Measurements from ENCODE around the gene SURF2.
A peak's percentile ranks its signal among the peaks of the same experiment; 100 is the strongest.

Gene SURF2

GRCh38 chr9:133360400-133361393, 4.3 kb downstream of the SURF2 start:
- H3K27ac ChIP-seq: peak overlapping the region; percentile 98
- TF ChIP-seq, protein P1, sequence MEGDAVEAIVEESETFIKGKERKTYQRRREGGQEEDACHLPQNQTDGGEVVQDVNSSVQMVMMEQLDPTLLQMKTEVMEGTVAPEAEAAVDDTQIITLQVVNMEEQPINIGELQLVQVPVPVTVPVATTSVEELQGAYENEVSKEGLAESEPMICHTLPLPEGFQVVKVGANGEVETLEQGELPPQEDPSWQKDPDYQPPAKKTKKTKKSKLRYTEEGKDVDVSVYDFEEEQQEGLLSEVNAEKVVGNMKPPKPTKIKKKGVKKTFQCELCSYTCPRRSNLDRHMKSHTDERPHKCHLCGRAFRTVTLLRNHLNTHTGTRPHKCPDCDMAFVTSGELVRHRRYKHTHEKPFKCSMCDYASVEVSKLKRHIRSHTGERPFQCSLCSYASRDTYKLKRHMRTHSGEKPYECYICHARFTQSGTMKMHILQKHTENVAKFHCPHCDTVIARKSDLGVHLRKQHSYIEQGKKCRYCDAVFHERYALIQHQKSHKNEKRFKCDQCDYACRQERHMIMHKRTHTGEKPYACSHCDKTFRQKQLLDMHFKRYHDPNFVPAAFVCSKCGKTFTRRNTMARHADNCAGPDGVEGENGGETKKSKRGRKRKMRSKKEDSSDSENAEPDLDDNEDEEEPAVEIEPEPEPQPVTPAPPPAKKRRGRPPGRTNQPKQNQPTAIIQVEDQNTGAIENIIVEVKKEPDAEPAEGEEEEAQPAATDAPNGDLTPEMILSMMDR (conservative IDR thresholded peaks at IDR 0.05): no peak

DNA sequence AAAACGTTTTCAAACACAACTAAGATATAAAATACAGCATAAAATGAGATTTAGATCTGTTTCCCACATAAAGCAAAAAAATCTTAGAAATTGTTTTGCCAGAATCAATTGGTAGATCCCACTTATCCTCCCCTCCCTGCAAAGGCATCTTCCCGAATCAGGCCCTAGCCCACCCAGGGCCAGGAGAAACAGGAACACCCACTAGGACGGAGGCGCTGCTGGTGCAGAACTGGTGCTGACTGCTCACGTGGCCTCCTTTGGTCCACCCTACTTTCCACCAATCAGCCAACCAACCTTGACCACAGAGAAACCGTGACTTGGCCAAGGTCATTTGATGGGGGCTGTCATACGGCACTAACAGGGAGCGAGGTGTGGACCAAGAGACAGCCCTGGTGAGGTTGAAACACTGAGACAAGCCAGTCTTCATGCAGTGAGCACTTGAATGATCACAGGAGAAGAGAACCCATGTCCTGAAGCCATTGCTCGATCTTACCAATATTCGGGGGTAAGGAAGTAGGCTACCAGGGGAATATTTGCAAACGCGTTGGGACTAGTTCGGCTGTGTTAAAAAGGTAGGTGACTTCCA, 5.2 kb downstream of the SURF2 start:
- TF ChIP-seq, protein P1 (conservative IDR thresholded peaks at IDR 0.05): no peak
- peak overlapping the region; percentile 98 for H3K27ac ChIP-seq

GRCh38 chr9:133362359-133363044, 6.2 kb downstream of the SURF2 start:
- H3K27ac ChIP-seq: peak overlapping the region; percentile 98
- TF ChIP-seq, protein P1 (conservative IDR thresholded peaks at IDR 0.05): no peak

GRCh38 chr9:133366435-133366834, 10.1 kb downstream of the SURF2 start:
- peak overlapping the region; percentile 98 for H3K27ac ChIP-seq
- TF ChIP-seq, protein P1 (conservative IDR thresholded peaks at IDR 0.05): no peak

- TF ChIP-seq, protein P1 (conservative IDR thresholded peaks at IDR 0.05): no peak
- peak overlapping the region; percentile 98 for H3K27ac ChIP-seq
These were observed 10.9 kb downstream of the SURF2 start for GRCh38 chr9:133367221-133367620.

- peak overlapping the region; percentile 98 for H3K27ac ChIP-seq
- TF ChIP-seq, protein P1 (conservative IDR thresholded peaks at IDR 0.05): no peak
These were observed 11.4 kb downstream of the SURF2 start for GRCh38 chr9:133367778-133368177.

All from VCaP (cell line).